Loucy (cell line): Measurements from ENCODE around the gene MAVS.

Source experiments
- H2AFZ ChIP-seq: fragments of 200-600 bp; sonication (generic); 2 replicates; pipeline ENCODE4 v1.6.0; 2016; ENCODE audit warnings: antibody characterized with exemption, mild to moderate bottlenecking, low read length, moderate library complexity
- H3F3A ChIP-seq: fragments of 200-600 bp; 2 replicates; pipeline ENCODE4 v1.6.0; 2016; ENCODE audit warnings: antibody characterized with exemption, low read depth, mild to moderate bottlenecking
- H3K27me3 ChIP-seq: fragments of 200-600 bp; sonication (generic); 2 replicates; pipeline ENCODE4 v1.6.1; 2014; ENCODE audit warnings: low read length, mild to moderate bottlenecking; ENCODE audit not compliant: insufficient read depth, poor library complexity, severe bottlenecking
- H3K36me3 ChIP-seq: fragments of 200-600 bp; sonication (generic); 2 replicates; pipeline ENCODE4 v1.6.1; 2016; ENCODE audit warnings: low read length; ENCODE audit not compliant: insufficient read depth
- H3K4me1 ChIP-seq: fragments of 200-600 bp; sonication (generic); 2 replicates; pipeline ENCODE4 v1.5.1; 2014; ENCODE audit warnings: low read length, mild to moderate bottlenecking; ENCODE audit not compliant: insufficient read depth, poor library complexity, severe bottlenecking
- H3K4me2 ChIP-seq: fragments of 200-600 bp; sonication (generic); 2 replicates; pipeline ENCODE4 v1.6.0; 2014; ENCODE audit warnings: antibody characterized with exemption, low read length, low read depth, mild to moderate bottlenecking; ENCODE audit not compliant: poor library complexity, severe bottlenecking
- H3K4me3 ChIP-seq: fragments of 200-600 bp; sonication (generic); 2 replicates; pipeline ENCODE4 v1.5.1; 2014; ENCODE audit warnings: low read length, mild to moderate bottlenecking, mixed read lengths; ENCODE audit not compliant: poor library complexity, severe bottlenecking
- H3K79me2 ChIP-seq: fragments of 200-600 bp; sonication (generic); 2 replicates; pipeline ENCODE4 v1.6.1; 2014; ENCODE audit warnings: low read length; ENCODE audit not compliant: insufficient read depth
- H3K9ac ChIP-seq: fragments of 200-600 bp; sonication (generic); 2 replicates; pipeline ENCODE4 v1.6.0; 2014; ENCODE audit warnings: mild to moderate bottlenecking, low read depth, low read length, moderate library complexity; ENCODE audit not compliant: poor library complexity, severe bottlenecking
- H3K9me2 ChIP-seq: fragments of 200-600 bp; sonication (generic); replicated peaks from 2 replicates; pipeline ENCODE4 v1.6.1; 2016; ENCODE audit warnings: low read depth, low read length, mixed read lengths
- H3K9me3 ChIP-seq: fragments of 200-600 bp; sonication (generic); 2 replicates; pipeline ENCODE4 v1.6.1; 2014; ENCODE audit warnings: mild to moderate bottlenecking, antibody characterized with exemption, low read length, low read depth; ENCODE audit not compliant: insufficient read depth
- H4K20me1 ChIP-seq: fragments of 200-600 bp; sonication (generic); 2 replicates; pipeline ENCODE4 v1.6.0; 2014; ENCODE audit warnings: antibody characterized with exemption, low read length, mild to moderate bottlenecking; ENCODE audit not compliant: insufficient read depth, poor library complexity, severe bottlenecking
- CTCF ChIP-seq: fragments of 200-600 bp; sonication (generic); conservative IDR thresholded peaks from 2 replicates; pipeline ENCODE4 v1.5.1; 2014; ENCODE audit warnings: mild to moderate bottlenecking, antibody characterized with exemption, low read length
- EZH2phosphoT487 ChIP-seq: fragments of 200-600 bp; IDR thresholded peaks from 2 replicates; pipeline ENCODE4 v1.6.1; 2018; ENCODE audit warnings: antibody characterized with exemption, mild to moderate bottlenecking, moderate library complexity, borderline replicate concordance

Gene MAVS

GRCh38 chr20:3846740-3847428 is at the start of gene MAVS:
Gene MAVS (plus strand): TSS chr20:3846834. CDS start chr20:3854625, 7,791 bp downstream.
- Histone ChIP-seq H3K27me3 (no peaks in the 10 kb centered on the region), H3K9me3 (no peaks in the 10 kb centered on the region), H3K4me1 (peaks cover 12% of the 10 kb centered on the region), H3K4me2 (peak within 1 kb of the TSS; percentile 89), H3K4me3 (peak within 1 kb of the TSS; percentile 82), H3K9ac (peak within 1 kb of the TSS; percentile 91), H3K36me3 (no peaks in the 10 kb centered on the region), H2AFZ (peak within 1 kb of the TSS; percentile 78), H3F3A (no peaks in the 10 kb centered on the region), H3K9me2 (no peaks in the 10 kb centered on the region), H3K79me2 (peaks cover 31% of the 10 kb centered on the region), H4K20me1 (peaks cover 17% of the 10 kb centered on the region)
- TF ChIP-seq EZH2phosphoT487, result no peak
- 0 out of 2 replicates have a peak, but pooled peaks have one; percentile 10 for TF ChIP-seq CTCF

DNA sequence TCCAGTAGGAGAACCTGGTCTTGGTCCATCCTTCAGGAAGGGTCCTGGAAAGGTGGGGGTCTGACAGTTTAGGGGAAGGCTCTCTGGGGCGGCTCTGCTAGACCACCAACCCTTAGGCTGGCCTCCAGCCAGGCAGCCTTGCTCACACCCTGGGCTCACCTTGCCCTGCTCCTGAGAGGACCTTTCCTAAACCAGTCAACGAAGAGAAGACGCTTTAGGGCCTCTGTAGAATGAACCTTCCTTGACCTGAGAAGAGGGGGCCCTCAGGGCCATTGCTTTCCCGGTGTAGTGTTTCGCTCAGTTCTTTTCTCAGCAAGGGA is 49.4 kb upstream of the MAVS start:
- no peaks in the 10 kb centered on the region for H3F3A ChIP-seq
- peak overlapping the region; percentile 88 for H3K4me2 ChIP-seq
- H2AFZ ChIP-seq, result no peak overlapping the region
- H3K4me3 ChIP-seq, result peak overlapping the region; percentile 98
- no peaks in the 10 kb centered on the region for H3K9me2 ChIP-seq
- no peak for TF ChIP-seq CTCF
- TF ChIP-seq EZH2phosphoT487, result no peak
- H3K79me2 ChIP-seq, result peaks cover 59% of the 10 kb centered on the region
- peaks cover 22% of the 10 kb centered on the region; the same call in 1 of the 2 replicates for H3K36me3 ChIP-seq
- peaks cover 45% of the 10 kb centered on the region for H3K4me1 ChIP-seq
- H4K20me1 ChIP-seq, result peaks cover 31% of the 10 kb centered on the region
- H3K9ac ChIP-seq, result peak overlapping the region; percentile 91
- no peaks in the 10 kb centered on the region for H3K9me3 ChIP-seq
- H3K27me3 ChIP-seq, result no peaks in the 10 kb centered on the region

GRCh38 chr20:3797592-3798372 is 48.9 kb upstream of the MAVS start:
- Histone ChIP-seq H3F3A (no peaks in the 10 kb centered on the region), H3K4me3 (peak overlapping the region; percentile 98), H3K79me2 (peaks cover 59% of the 10 kb centered on the region)

More at GRCh38 chr20:3797592-3798372, 48.9 kb upstream of the MAVS start:
- no peak overlapping the region for H2AFZ ChIP-seq
- no peaks in the 10 kb centered on the region for H3K9me3 ChIP-seq
- no peak for TF ChIP-seq CTCF
- no peak for TF ChIP-seq EZH2phosphoT487
- peaks cover 45% of the 10 kb centered on the region for H3K4me1 ChIP-seq
- no peaks in the 10 kb centered on the region for H3K9me2 ChIP-seq
- peak overlapping the region; percentile 91 for H3K9ac ChIP-seq
- no peaks in the 10 kb centered on the region for H3K27me3 ChIP-seq
- H3K36me3 ChIP-seq, result peaks cover 28% of the 10 kb centered on the region; the same call in 1 of the 2 replicates
- H3K4me2 ChIP-seq, result peak overlapping the region; percentile 88
- peaks cover 31% of the 10 kb centered on the region for H4K20me1 ChIP-seq
